Measurements from ENCODE around the gene PAK1. TPM values are rescaled to one million over a fixed set of nuclear protein-coding genes. Genes with fewer than 3 reads are reported as not detected.

PAK1 gene
- total RNA-seq, 2 donors from 2014 or later: 104 to 123 TPM

- peaks cover 22% of the 10 kb centered on the region for H3K4me1 ChIP-seq
- no peak overlapping the region for H3K4me3 ChIP-seq
- no peaks in the 10 kb centered on the region for H3K9me3 ChIP-seq
- H3K27me3 ChIP-seq: no peaks in the 10 kb centered on the region
- H3K27ac ChIP-seq: peak overlapping the region; percentile 8
- intact Hi-C loops (cut with DNase I): no loop called here
- no peak for TF ChIP-seq CTCF (IDR thresholded peaks at IDR 0.05)
- peak; percentile 85 for DNase-seq
- H3K9ac ChIP-seq (ENCODE audit: low read depth in 2 of 2, low read length in 2 of 2): peak overlapping the region in 1 of 2 donors; percentile 41
- H3K36me3 ChIP-seq: no peaks in the 10 kb centered on the region
These were observed 66.3 kb downstream of the PAK1 start for GRCh38 chr11:77407613-77408012.

- Histone ChIP-seq H3K36me3 (no peaks in the 10 kb centered on the region), H3K9me3 (no peaks in the 10 kb centered on the region), H3K27ac (no peak overlapping the region), H3K27me3 (no peaks in the 10 kb centered on the region), H3K4me1 (peaks cover 15% of the 10 kb centered on the region), H3K9ac (ENCODE audit: low read depth in 2 of 2, low read length in 2 of 2) (no peak overlapping the region), H3K4me3 (no peak overlapping the region)
- DNase-seq: no peak
- TF ChIP-seq CTCF (IDR thresholded peaks at IDR 0.05): no peak
- intact Hi-C loops (cut with DNase I): no loop called here
These were observed 67.5 kb downstream of the PAK1 start for GRCh38 chr11:77406396-77406795.

GRCh38 chr11:77403211-77403610, 70.7 kb downstream of the PAK1 start:
- H3K4me1 ChIP-seq: peaks cover 8% of the 10 kb centered on the region
- no peak overlapping the region for H3K27ac ChIP-seq
- H3K36me3 ChIP-seq: no peaks in the 10 kb centered on the region
- H3K27me3 ChIP-seq: no peaks in the 10 kb centered on the region
- no peak overlapping the region for H3K9ac ChIP-seq (ENCODE audit: low read depth in 2 of 2, low read length in 2 of 2)
- intact Hi-C loops (cut with DNase I): no loop called here
- no peak overlapping the region for H3K4me3 ChIP-seq
- no peak for DNase-seq
- TF ChIP-seq CTCF (IDR thresholded peaks at IDR 0.05): no peak
- H3K9me3 ChIP-seq: no peaks in the 10 kb centered on the region

GRCh38 chr11:77402218-77402556, 71.7 kb downstream of the PAK1 start:
- H3K27ac ChIP-seq: no peak overlapping the region
- no peaks in the 10 kb centered on the region for H3K9me3 ChIP-seq

GRCh38 chr11:77401486-77402217, 72.2 kb downstream of the PAK1 start:
- Histone ChIP-seq H3K27me3 (no peaks in the 10 kb centered on the region), H3K36me3 (no peaks in the 10 kb centered on the region), H3K4me3 (no peak overlapping the region), H3K9me3 (no peaks in the 10 kb centered on the region), H3K4me1 (peaks cover 15% of the 10 kb centered on the region), H3K27ac (no peak overlapping the region), H3K9ac (ENCODE audit: low read depth in 2 of 2, low read length in 2 of 2) (no peak overlapping the region)
- no peak for TF ChIP-seq CTCF (IDR thresholded peaks at IDR 0.05)
- no peak for DNase-seq
- intact Hi-C loops (cut with DNase I): no loop called here

More at GRCh38 chr11:77402218-77402556, 71.7 kb downstream of the PAK1 start:
- no peak for TF ChIP-seq CTCF (IDR thresholded peaks at IDR 0.05)
- Histone ChIP-seq H3K4me3 (no peak overlapping the region), H3K9ac (ENCODE audit: low read depth in 2 of 2, low read length in 2 of 2) (no peak overlapping the region), H3K27me3 (no peaks in the 10 kb centered on the region), H3K36me3 (no peaks in the 10 kb centered on the region), H3K4me1 (peaks cover 14% of the 10 kb centered on the region)
- DNase-seq: no peak
- intact Hi-C loops (cut with DNase I): no loop called here
